B cell (primary cell): Measurements from ENCODE around the gene PRKCH. TPM values are rescaled to one million over a fixed set of nuclear protein-coding genes. Genes with fewer than 3 reads are reported as not detected.

Source experiments
- ATAC-seq: fragments of 200-7000 bp; cut with Tn5 transposase; one replicate; pipeline ENCODE4 v1.10.0; 2021; ENCODE audit warnings: low read depth, mild to moderate bottlenecking, moderate number of reproducible peaks, moderate library complexity
- CTCF ChIA-PET: fragments of 350-600 bp; sonication (Branson Sonifier 250); formaldehyde crosslinking; loops from one replicate; lab custom pipeline; 2021; ENCODE audit warnings: antibody characterized with exemption, inconsistent platforms; lab: Charles Lee
- POLR2A ChIA-PET: fragments of 350-600 bp; sonication (Branson Sonifier 250); formaldehyde crosslinking; loops from one replicate; lab custom pipeline; 2021; ENCODE audit warnings: antibody characterized with exemption; lab: Charles Lee
- DNase-seq: peaks from one replicate; pipeline ENCODE4 v3.0.0; 2013
- H2AFZ ChIP-seq: 2 replicates; pipeline ENCODE4 v1.6.1; 2012; ENCODE audit warnings: mild to moderate bottlenecking, low read depth, low read length; ENCODE audit not compliant: insufficient read depth, poor library complexity, severe bottlenecking
- H3K27ac ChIP-seq, 2 donors: 1 replicate in 1 of 2; 2 replicates in 1 of 2; pipeline ENCODE4 v1.5.1; 2012 to 2013; ENCODE audit warnings: low read length in 2 of 2, mild to moderate bottlenecking in 2 of 2, moderate library complexity in 1 of 2
- H3K27me3 ChIP-seq, 4 experiments: fragments of 200-600 bp in 1 of 4; sonication (generic) in 1 of 4; replicated peaks in 1 of 4; 1 replicate in 2 of 4; 2 replicates in 2 of 4; pipeline versions ENCODE4 v1.6.1 to v1.7.0; 2013 to 2016; ENCODE audit warnings: low read length in 3 of 4, mild to moderate bottlenecking in 2 of 4, mixed read lengths in 1 of 4, moderate library complexity in 1 of 4; ENCODE audit not compliant: insufficient read depth in 4 of 4, control insufficient read depth in 3 of 4; ENCODE audit errors: control extremely low read depth in 1 of 4
- H3K36me3 ChIP-seq, 2 experiments: replicated peaks in 1 of 2; 1 replicate in 1 of 2; 2 replicates in 1 of 2; pipeline versions ENCODE4 v1.6.1 to v1.7.1; 2013; ENCODE audit warnings: low read length in 1 of 2; ENCODE audit not compliant: insufficient read depth in 2 of 2, control insufficient read depth in 1 of 2; ENCODE audit errors: control extremely low read depth in 1 of 2, extremely low read depth in 1 of 2
- H3K4me1 ChIP-seq, 2 donors: fragments of 200-600 bp in 1 of 2; sonication (generic) in 1 of 2; 1 replicate in 1 of 2; 2 replicates in 1 of 2; pipeline versions ENCODE4 v1.5.1 to v1.6.1; 2013 to 2017; ENCODE audit warnings: low read length in 2 of 2; ENCODE audit not compliant: control insufficient read depth in 2 of 2, insufficient read depth in 2 of 2
- H3K4me2 ChIP-seq: replicated peaks from 2 replicates; pipeline ENCODE3; 2012; ENCODE audit warnings: mild to moderate bottlenecking, low read depth, low read length; ENCODE audit not compliant: poor library complexity, severe bottlenecking
- H3K4me3 ChIP-seq, 5 experiments: fragments of 200-600 bp in 1 of 5; sonication (generic) in 1 of 5; 1 replicate in 3 of 5; 2 replicates in 2 of 5; pipeline versions ENCODE4 v1.5.1 to v1.7.0; 2011 to 2016; ENCODE audit warnings: low read length in 4 of 5, mild to moderate bottlenecking in 4 of 5, low read depth in 2 of 5, control low read depth in 1 of 5, moderate library complexity in 1 of 5; ENCODE audit not compliant: insufficient read depth in 1 of 5; ENCODE audit errors: control extremely low read depth in 1 of 5, extremely low read depth in 1 of 5
- H3K79me2 ChIP-seq: fragments of 200-600 bp; sonication (generic); one replicate; pipeline ENCODE4 v1.6.0; 2016; ENCODE audit warnings: low read length; ENCODE audit not compliant: control insufficient read depth, insufficient read depth
- H3K9ac ChIP-seq: fragments of 200-600 bp; sonication (generic); 2 replicates; pipeline ENCODE4 v1.6.1; 2017; ENCODE audit warnings: mild to moderate bottlenecking, low read length, moderate library complexity
- H3K9me3 ChIP-seq, 3 donors: one replicate each; pipeline versions ENCODE4 v1.6.1 to v1.7.1; 2013; ENCODE audit warnings: low read length in 2 of 3; ENCODE audit not compliant: control insufficient read depth in 2 of 3, insufficient read depth in 1 of 3; ENCODE audit errors: control extremely low read depth in 1 of 3
- H4K20me1 ChIP-seq: 2 replicates; pipeline ENCODE4 v1.6.0; 2012; ENCODE audit warnings: mild to moderate bottlenecking, low read length; ENCODE audit not compliant: insufficient read depth, control insufficient read depth, poor library complexity, severe bottlenecking
- H3K27ac Mint-ChIP-seq: one replicate; pipeline ENCODE4 v1.8.0; 2021; ENCODE audit warnings: mixed read lengths
- H3K27me3 Mint-ChIP-seq: one replicate; pipeline ENCODE4 v1.8.0; 2021; ENCODE audit warnings: mixed read lengths
- H3K4me1 Mint-ChIP-seq: one replicate; pipeline ENCODE4 v1.8.0; 2021; ENCODE audit warnings: mixed read lengths
- H3K4me3 Mint-ChIP-seq: one replicate; pipeline ENCODE4 v1.8.0; 2021; ENCODE audit warnings: mixed read lengths
- H3K9me3 Mint-ChIP-seq: one replicate; pipeline ENCODE4 v1.8.0; 2022; ENCODE audit warnings: mixed read lengths; ENCODE audit not compliant: insufficient read depth
- EZH2 ChIP-seq: IDR thresholded peaks from 2 replicates; pipeline ENCODE4 v1.6.1; 2012; ENCODE audit warnings: borderline replicate concordance, low read depth, mild to moderate bottlenecking, moderate library complexity, low read length; ENCODE audit not compliant: insufficient read depth, poor library complexity, severe bottlenecking
- WGBS: methylation state at CpG from one replicate; pipeline ENCODE4 v1.1.5; 2013; ENCODE audit warnings: missing lambda C conversion rate; ENCODE audit not compliant: insufficient coverage; 5-methylcytosine and 5-hydroxymethylcytosine counted together
- intact Hi-C: fragments of 100-400 bp; cut with micrococcal nuclease; formaldehyde crosslinking; loops from one replicate; pipeline ENCODE4 v1.10.0; 2022
- polyA plus RNA-seq: library from polyadenylated mRNA; depleted of rRNA; stranded (reverse); fragments of >200 nt; gene quantifications from 2 replicates; pipeline ENCODE4 v1.2.3, GENCODE V29; 2012
- total RNA-seq, 2 donors: library from RNA; stranded (reverse); fragments of 120-200 nt in 1 of 2; gene quantifications; 1 replicate in 1 of 2; 2 replicates in 1 of 2; pipeline versions ENCODE4 v1.2.3 to v1.2.4, GENCODE V29; 2013 to 2022
- TF ChIP-seq, protein P1 (sequence below): fragments of 200-600 bp; IDR thresholded peaks from one replicate; pipeline ENCODE4 v1.8.0; 2022; ENCODE audit warnings: antibody characterized with exemption, mild to moderate bottlenecking

Gene PRKCH
- total and polyA plus RNA-seq, 2 donors (not counting 1 experiment from before 2014, with no cell fraction given), result 2.0 to 5.0 TPM

DNA sequence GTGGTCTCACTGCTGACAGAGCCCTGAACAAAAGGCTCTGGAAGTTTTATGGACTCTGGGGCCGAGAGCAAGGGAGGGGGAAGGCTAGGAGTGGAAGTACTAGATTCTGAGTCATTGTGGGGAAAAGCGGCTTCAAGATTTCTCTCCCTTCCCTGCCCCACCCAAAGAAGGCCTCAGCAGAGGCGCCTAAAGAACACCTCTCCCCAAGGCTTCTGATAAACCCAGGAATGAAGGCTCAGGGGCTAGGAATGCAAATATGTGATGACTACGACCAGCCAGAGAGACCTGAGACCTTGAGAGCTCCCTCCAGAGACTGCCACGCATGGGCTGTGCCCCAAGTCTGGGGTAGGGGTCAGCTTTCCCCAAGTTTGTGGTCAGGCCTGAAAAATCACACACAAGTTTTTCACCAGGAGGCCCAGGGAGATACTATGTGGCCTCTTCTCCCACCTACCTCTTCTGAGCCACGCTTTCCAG is 243.3 kb downstream of the PRKCH start:
- Mint-ChIP-seq H3K4me3 (no peak overlapping the region), H3K27me3 (no peaks in the 10 kb centered on the region), H3K4me1 (peaks cover 43% of the 10 kb centered on the region), H3K27ac (no peak overlapping the region), H3K9me3 (no peaks in the 10 kb centered on the region)
- Histone ChIP-seq H4K20me1 (no peaks in the 10 kb centered on the region), H2AFZ (no peak overlapping the region), H3K4me2 (no peak overlapping the region), H3K36me3 (no peaks in the 10 kb centered on the region), H3K27me3 (no peaks in the 10 kb centered on the region), H3K9me3 (no peaks in the 10 kb centered on the region), H3K79me2 (no peaks in the 10 kb centered on the region), H3K4me3 (no peak overlapping the region), H3K27ac (no peak overlapping the region), H3K9ac (no peak overlapping the region), H3K4me1 (peaks cover 28 to 34% of the 10 kb centered on the region in 2 donors)
- intact Hi-C loops, result loop anchor here (5.0 kb wide), 2 partner anchors 43 to 148 kb away; no protein-coding TSS in a partner anchor
- ATAC-seq (no peak), DNase-seq (no peak)
- no peak for TF ChIP-seq EZH2
- TF ChIP-seq, protein P1, sequence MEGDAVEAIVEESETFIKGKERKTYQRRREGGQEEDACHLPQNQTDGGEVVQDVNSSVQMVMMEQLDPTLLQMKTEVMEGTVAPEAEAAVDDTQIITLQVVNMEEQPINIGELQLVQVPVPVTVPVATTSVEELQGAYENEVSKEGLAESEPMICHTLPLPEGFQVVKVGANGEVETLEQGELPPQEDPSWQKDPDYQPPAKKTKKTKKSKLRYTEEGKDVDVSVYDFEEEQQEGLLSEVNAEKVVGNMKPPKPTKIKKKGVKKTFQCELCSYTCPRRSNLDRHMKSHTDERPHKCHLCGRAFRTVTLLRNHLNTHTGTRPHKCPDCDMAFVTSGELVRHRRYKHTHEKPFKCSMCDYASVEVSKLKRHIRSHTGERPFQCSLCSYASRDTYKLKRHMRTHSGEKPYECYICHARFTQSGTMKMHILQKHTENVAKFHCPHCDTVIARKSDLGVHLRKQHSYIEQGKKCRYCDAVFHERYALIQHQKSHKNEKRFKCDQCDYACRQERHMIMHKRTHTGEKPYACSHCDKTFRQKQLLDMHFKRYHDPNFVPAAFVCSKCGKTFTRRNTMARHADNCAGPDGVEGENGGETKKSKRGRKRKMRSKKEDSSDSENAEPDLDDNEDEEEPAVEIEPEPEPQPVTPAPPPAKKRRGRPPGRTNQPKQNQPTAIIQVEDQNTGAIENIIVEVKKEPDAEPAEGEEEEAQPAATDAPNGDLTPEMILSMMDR, result no peak
- ChIA-PET CTCF (interaction anchor here (0.6 to 2.4 kb wide), 3 partner anchors 8 to 177 kb away, joined by 3 to 6 read pairs (median 4); no protein-coding TSS in a partner anchor), POLR2A (no interaction called here)
- WGBS, result 80% methylated on average over 1 of the region's 6 CpGs

DNA sequence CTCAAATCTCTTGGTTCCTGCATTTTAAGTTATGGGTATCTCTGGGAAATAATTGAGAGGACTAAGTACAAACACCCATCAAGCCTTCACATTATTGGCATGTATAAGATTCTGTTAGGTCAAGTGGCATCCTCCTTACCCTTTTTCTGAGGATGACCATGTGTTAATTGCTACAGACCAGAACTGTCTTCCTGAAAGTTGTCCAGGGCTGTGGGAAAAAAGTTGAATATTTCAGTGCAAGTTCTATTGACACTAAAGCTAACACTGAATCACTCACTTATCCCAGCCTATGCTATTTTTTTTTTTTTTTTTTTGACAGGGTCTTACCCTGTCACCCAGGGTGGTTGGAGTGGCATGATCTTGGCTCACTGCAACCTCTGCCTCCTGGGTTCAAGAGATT is 243.8 kb downstream of the PRKCH start:
- Histone ChIP-seq H3K4me1 (peaks cover 33 to 39% of the 10 kb centered on the region in 2 donors), H3K27me3 (no peaks in the 10 kb centered on the region), H4K20me1 (no peaks in the 10 kb centered on the region), H3K27ac (no peak overlapping the region), H3K9ac (no peak overlapping the region), H3K4me3 (no peak overlapping the region), H2AFZ (no peak overlapping the region), H3K9me3 (no peaks in the 10 kb centered on the region), H3K4me2 (no peak overlapping the region), H3K79me2 (no peaks in the 10 kb centered on the region), H3K36me3 (no peaks in the 10 kb centered on the region)
- ChIA-PET POLR2A (interaction anchor here (0.6 to 0.9 kb wide), 2 partner anchors 22 to 189 kb away, joined by 3 to 8 read pairs; no protein-coding TSS in a partner anchor), CTCF (interaction anchor here (0.7 to 2.4 kb wide), 5 partner anchors 8 to 62 kb away, joined by 3 to 6 read pairs (median 4); no protein-coding TSS in a partner anchor)
- Mint-ChIP-seq H3K27ac (no peak overlapping the region), H3K9me3 (no peaks in the 10 kb centered on the region), H3K4me3 (no peak overlapping the region), H3K27me3 (no peaks in the 10 kb centered on the region), H3K4me1 (peaks cover 48% of the 10 kb centered on the region)
- intact Hi-C loops, result loop anchor here (5.0 kb wide), 2 partner anchors 42 to 147 kb away; no protein-coding TSS in a partner anchor
- TF ChIP-seq, protein P1, result no peak
- no peak for TF ChIP-seq EZH2
- no peak for ATAC-seq
- no peak for DNase-seq
